ENCODE results near the gene ZXDC.

The ZXDC gene

DNA sequence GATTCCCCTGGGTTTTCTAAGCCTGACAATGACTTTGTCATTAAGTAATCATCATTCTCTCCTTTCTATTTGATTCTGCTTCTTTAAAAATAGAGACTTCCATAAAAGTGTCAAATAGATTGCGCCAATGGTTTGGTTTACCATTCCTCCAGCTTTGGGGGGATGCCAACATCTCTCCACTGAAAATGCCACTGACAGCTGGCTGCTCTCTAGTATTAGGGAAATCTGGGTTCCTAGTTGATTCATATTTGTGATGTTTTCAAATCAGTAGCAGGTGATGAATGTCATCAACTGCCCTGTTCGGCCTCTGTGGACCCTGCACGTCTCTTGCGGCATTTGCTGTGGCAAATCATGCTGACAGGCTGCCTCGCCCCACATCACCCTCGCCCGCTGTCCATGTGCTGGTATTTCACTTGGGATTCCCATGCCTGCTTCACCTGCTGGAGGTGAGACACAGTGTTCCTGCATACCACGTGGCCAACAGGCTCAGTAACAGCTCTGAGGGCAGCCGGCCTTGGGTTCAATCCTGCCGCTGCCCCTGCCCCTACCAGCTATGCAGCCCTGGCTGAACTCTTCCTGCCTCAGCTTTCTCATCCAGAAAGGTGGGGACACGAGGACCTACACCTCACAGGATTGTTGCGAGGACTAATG lies 28.1 kb downstream of the ZXDC start:
- H3K27ac ChIP-seq (ENCODE audit: low read depth, low read length): no peak overlapping the region
- H3K4me3 ChIP-seq (ENCODE audit: low read depth in 1 of 2, low read length in 2 of 2): no peak overlapping the region
- H3K9ac ChIP-seq (ENCODE audit: low read length): no peak overlapping the region
- H3K4me1 ChIP-seq (ENCODE audit: insufficient read depth, low read length): peaks cover 5% of the 10 kb centered on the region
- H3K36me3 ChIP-seq (ENCODE audit: insufficient read depth, low read length): peaks cover 39% of the 10 kb centered on the region
- H3K27me3 ChIP-seq (ENCODE audit: control insufficient read depth in 1 of 2, insufficient read depth in 2 of 2, low read length in 2 of 2): no peaks in the 10 kb centered on the region
- no peaks in the 10 kb centered on the region for H3K9me3 ChIP-seq (ENCODE audit: low read length)

- peaks cover 33% of the 10 kb centered on the region for H3K36me3 ChIP-seq (ENCODE audit: insufficient read depth, low read length)
- peaks cover 5% of the 10 kb centered on the region for H3K4me1 ChIP-seq (ENCODE audit: insufficient read depth, low read length)
- no peak overlapping the region for H3K4me3 ChIP-seq (ENCODE audit: low read depth in 1 of 2, low read length in 2 of 2)
Measured at GRCh38 chr3:126446791-126447190, 28.9 kb downstream of the ZXDC start.

GRCh38 chr3:126446301-126446700 lies 29.4 kb downstream of the ZXDC start:
- Histone ChIP-seq H3K4me1 (ENCODE audit: insufficient read depth, low read length) (peaks cover 5% of the 10 kb centered on the region), H3K36me3 (ENCODE audit: insufficient read depth, low read length) (peaks cover 33% of the 10 kb centered on the region), H3K4me3 (ENCODE audit: low read depth in 1 of 2, low read length in 2 of 2) (no peak overlapping the region), H3K27me3 (ENCODE audit: control insufficient read depth in 1 of 2, insufficient read depth in 2 of 2, low read length in 2 of 2) (no peaks in the 10 kb centered on the region), H3K9me3 (ENCODE audit: low read length) (no peaks in the 10 kb centered on the region), H3K9ac (ENCODE audit: low read length) (no peak overlapping the region), H3K27ac (ENCODE audit: low read depth, low read length) (no peak overlapping the region)

More at GRCh38 chr3:126446791-126447190, 28.9 kb downstream of the ZXDC start:
- Histone ChIP-seq H3K27me3 (ENCODE audit: control insufficient read depth in 1 of 2, insufficient read depth in 2 of 2, low read length in 2 of 2) (no peaks in the 10 kb centered on the region), H3K9ac (ENCODE audit: low read length) (no peak overlapping the region), H3K9me3 (ENCODE audit: low read length) (no peaks in the 10 kb centered on the region), H3K27ac (ENCODE audit: low read depth, low read length) (no peak overlapping the region)

DNA sequence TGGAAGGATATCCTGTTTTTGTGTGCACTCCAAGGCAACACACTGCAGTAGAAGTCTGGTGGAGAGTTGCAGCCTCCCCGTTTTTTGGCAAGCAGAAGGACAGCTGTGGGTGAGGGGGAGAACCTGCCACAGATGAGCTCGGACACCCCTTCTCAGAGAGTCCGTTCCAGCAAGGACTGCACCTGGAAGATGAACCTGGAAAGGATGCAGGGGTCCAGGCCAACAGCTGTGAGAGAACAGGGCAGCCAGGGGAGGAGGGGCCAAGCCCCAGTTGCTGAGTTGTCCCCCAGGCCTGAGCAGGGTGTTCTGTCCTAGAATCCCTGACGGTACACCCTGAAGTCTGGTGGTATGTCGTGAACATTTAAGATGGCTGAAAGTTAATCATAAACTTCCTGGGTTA lies 30.2 kb downstream of the ZXDC start:
- Histone ChIP-seq H3K27me3 (ENCODE audit: control insufficient read depth in 1 of 2, insufficient read depth in 2 of 2, low read length in 2 of 2) (no peaks in the 10 kb centered on the region), H3K27ac (ENCODE audit: low read depth, low read length) (no peak overlapping the region), H3K36me3 (ENCODE audit: insufficient read depth, low read length) (peaks cover 33% of the 10 kb centered on the region), H3K4me3 (ENCODE audit: low read depth in 1 of 2, low read length in 2 of 2) (no peak overlapping the region), H3K9ac (ENCODE audit: low read length) (no peak overlapping the region), H3K9me3 (ENCODE audit: low read length) (no peaks in the 10 kb centered on the region), H3K4me1 (ENCODE audit: insufficient read depth, low read length) (peaks cover 5% of the 10 kb centered on the region)

DNA sequence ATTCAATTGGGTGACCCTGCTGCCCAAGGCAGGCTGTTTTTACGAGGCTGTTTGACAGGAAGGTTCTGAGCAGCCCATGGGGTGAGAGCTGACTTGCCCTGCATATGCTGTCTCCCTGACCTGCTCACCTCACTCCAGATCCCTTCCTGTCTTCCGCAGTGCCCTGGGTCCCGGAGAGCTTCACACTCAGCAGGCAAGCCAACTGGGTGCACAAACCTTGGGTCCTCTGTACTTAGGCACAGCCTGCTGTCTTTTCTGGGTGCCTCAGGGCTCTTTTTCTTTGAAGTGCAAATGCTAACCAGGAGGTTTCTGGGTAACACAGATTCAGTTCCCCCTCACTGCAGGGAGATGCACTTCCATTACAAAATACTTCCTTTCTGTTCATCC lies 32.8 kb downstream of the ZXDC start:
- H3K36me3 ChIP-seq (ENCODE audit: insufficient read depth, low read length): peaks cover 33% of the 10 kb centered on the region
- H3K4me1 ChIP-seq (ENCODE audit: insufficient read depth, low read length): peaks cover 5% of the 10 kb centered on the region
- H3K27ac ChIP-seq (ENCODE audit: low read depth, low read length): no peak overlapping the region
- no peaks in the 10 kb centered on the region for H3K9me3 ChIP-seq (ENCODE audit: low read length)
- H3K9ac ChIP-seq (ENCODE audit: low read length): no peak overlapping the region
- H3K27me3 ChIP-seq (ENCODE audit: control insufficient read depth in 1 of 2, insufficient read depth in 2 of 2, low read length in 2 of 2): no peaks in the 10 kb centered on the region
- no peak overlapping the region for H3K4me3 ChIP-seq (ENCODE audit: low read depth in 1 of 2, low read length in 2 of 2)

DNA sequence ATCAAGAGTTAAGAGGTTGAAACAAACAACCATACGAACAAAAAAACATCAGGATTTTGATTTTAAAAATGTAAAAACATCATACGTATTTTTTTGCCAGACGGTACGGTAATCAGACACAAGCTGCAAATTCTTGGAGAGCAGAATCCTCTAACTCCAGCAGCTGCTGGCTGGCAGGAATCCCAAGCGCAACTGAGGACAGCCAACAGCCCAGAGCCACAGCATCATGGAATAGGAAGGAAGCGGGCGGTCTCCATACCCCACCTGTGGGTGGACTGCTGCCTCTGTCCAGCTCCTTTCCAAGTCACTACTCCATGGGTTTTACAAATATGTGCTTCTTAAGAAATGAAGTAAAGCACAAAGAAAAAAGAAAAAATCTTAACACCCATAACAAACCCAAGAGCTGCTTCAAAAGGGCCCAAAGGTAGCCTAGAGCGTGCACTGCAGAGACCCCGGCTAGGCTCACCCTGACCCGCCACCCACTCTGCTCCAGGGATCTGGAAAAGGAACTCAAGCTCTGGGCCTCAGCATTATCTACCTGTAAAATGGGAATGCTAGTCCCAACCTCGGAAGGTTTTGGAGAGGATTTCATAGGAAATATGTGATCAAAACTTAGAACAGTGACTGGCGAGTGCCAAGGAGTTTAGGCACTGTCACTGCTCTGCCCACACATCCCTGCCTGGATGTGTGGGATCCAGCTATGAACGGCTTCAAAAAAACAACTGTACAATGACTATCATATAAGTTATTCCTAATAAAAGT lies 33.4 kb downstream of the ZXDC start:
- peaks cover under 1% of the 10 kb centered on the region for H3K4me1 ChIP-seq (ENCODE audit: insufficient read depth, low read length)
- H3K4me3 ChIP-seq (ENCODE audit: low read depth in 1 of 2, low read length in 2 of 2): no peak overlapping the region
- no peak overlapping the region for H3K9ac ChIP-seq (ENCODE audit: low read length)
- no peaks in the 10 kb centered on the region for H3K9me3 ChIP-seq (ENCODE audit: low read length)
- H3K36me3 ChIP-seq (ENCODE audit: insufficient read depth, low read length): peaks cover 34% of the 10 kb centered on the region
- no peaks in the 10 kb centered on the region for H3K27me3 ChIP-seq (ENCODE audit: control insufficient read depth in 1 of 2, insufficient read depth in 2 of 2, low read length in 2 of 2)
- no peak overlapping the region for H3K27ac ChIP-seq (ENCODE audit: low read depth, low read length)

DNA sequence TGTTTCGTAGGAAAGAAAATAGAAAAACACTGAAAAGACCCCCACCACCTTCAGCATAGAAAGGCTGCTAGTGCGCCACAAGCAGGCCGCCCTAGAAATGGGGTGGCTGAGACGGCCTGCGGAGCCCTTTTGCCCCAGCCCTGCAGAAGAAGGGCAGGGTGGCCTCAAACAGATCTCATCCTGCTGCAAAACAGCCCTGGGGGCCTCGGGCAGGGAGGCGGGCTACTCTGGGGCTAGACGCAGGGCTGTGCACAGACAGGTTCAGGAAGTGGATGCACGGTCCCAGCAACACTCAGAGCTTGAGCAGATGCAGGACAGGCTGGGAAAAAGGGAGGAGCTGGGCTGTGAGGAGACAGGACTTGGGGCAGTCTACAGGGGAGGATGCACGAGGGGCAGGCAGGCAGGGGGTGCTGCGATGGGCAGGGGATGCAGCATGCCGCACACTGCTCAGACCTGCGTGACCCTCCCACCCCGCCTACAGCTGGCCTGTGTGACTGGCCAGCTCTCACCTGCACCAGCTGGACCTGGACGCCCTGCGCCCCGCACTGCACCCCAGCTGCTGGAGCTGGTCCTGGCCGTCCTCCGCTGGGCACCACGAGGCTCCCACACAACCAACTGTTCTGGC lies 34.3 kb downstream of the ZXDC start:
- Histone ChIP-seq H3K9ac (ENCODE audit: low read length) (no peak overlapping the region), H3K9me3 (ENCODE audit: low read length) (no peaks in the 10 kb centered on the region), H3K27ac (ENCODE audit: low read depth, low read length) (no peak overlapping the region), H3K27me3 (ENCODE audit: control insufficient read depth in 1 of 2, insufficient read depth in 2 of 2, low read length in 2 of 2) (no peaks in the 10 kb centered on the region), H3K36me3 (ENCODE audit: insufficient read depth, low read length) (peaks cover 34% of the 10 kb centered on the region), H3K4me1 (ENCODE audit: insufficient read depth, low read length) (no peaks in the 10 kb centered on the region), H3K4me3 (ENCODE audit: low read depth in 1 of 2, low read length in 2 of 2) (no peak overlapping the region)

DNA sequence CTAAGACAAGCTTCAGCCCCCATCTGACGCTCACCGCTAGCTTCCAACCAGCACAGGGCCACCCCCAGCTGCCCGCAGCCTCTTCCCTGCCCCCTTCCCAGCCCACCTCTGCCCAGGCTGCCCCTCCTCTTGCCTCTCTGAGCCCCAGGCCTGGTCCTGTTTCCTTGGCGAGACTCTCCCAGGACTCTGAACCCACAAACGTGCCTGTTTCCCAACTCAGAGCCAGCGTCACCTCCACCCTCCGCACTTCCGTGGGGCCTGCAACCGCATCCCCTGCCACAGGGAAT lies 35.0 kb downstream of the ZXDC start:
- H3K4me1 ChIP-seq (ENCODE audit: insufficient read depth, low read length): no peaks in the 10 kb centered on the region
- H3K36me3 ChIP-seq (ENCODE audit: insufficient read depth, low read length): peaks cover 34% of the 10 kb centered on the region

GRCh38 chr3:126439968-126440708 lies 35.6 kb downstream of the ZXDC start:
- H3K36me3 ChIP-seq (ENCODE audit: insufficient read depth, low read length): peaks cover 37% of the 10 kb centered on the region
- H3K9ac ChIP-seq (ENCODE audit: low read length): no peak overlapping the region
- H3K4me3 ChIP-seq (ENCODE audit: low read depth in 1 of 2, low read length in 2 of 2): no peak overlapping the region
- no peaks in the 10 kb centered on the region for H3K4me1 ChIP-seq (ENCODE audit: insufficient read depth, low read length)
- no peaks in the 10 kb centered on the region for H3K9me3 ChIP-seq (ENCODE audit: low read length)
- H3K27ac ChIP-seq (ENCODE audit: low read depth, low read length): no peak overlapping the region
- no peaks in the 10 kb centered on the region for H3K27me3 ChIP-seq (ENCODE audit: control insufficient read depth in 1 of 2, insufficient read depth in 2 of 2, low read length in 2 of 2)

More for the DNA sequence above, 35.0 kb downstream of the ZXDC start:
- Histone ChIP-seq H3K9me3 (ENCODE audit: low read length) (no peaks in the 10 kb centered on the region), H3K27me3 (ENCODE audit: control insufficient read depth in 1 of 2, insufficient read depth in 2 of 2, low read length in 2 of 2) (no peaks in the 10 kb centered on the region), H3K9ac (ENCODE audit: low read length) (no peak overlapping the region), H3K27ac (ENCODE audit: low read depth, low read length) (no peak overlapping the region), H3K4me3 (ENCODE audit: low read depth in 1 of 2, low read length in 2 of 2) (no peak overlapping the region)

DNA sequence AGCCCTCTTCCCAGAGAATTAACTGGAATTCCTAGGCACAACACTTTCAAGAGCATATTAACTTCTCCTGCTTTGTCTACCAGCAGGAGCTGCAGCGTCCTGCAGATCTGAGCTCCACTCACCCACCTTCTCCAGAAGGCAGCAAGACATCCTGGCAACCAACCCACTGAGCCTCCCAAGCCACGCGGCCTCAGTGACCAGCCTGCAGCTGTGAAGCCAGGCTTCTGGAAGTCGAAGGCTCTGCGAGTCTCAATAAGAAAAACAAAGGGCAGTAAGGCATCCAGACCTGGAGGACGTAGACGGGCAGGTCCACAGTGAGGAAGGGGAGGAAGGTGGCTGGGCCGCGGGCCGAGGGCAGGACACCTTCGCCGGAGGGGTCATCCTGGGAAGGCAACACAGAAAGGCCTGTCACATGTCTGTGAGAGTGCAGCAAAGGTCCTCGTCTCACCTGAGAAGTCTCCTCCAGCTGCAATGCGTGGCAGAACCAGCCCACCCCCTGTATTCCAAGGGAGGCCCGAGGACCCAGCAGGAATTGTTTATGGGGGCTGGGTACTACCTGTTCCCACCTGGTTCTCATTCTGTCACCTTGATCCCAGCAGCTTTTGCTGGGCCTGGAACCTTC lies 36.2 kb downstream of the ZXDC start:
- H3K36me3 ChIP-seq (ENCODE audit: insufficient read depth, low read length): peaks cover 43% of the 10 kb centered on the region
- no peak overlapping the region for H3K4me3 ChIP-seq (ENCODE audit: low read depth in 1 of 2, low read length in 2 of 2)
- H3K27ac ChIP-seq (ENCODE audit: low read depth, low read length): no peak overlapping the region
- no peaks in the 10 kb centered on the region for H3K9me3 ChIP-seq (ENCODE audit: low read length)
- no peak overlapping the region for H3K9ac ChIP-seq (ENCODE audit: low read length)
- H3K27me3 ChIP-seq (ENCODE audit: control insufficient read depth in 1 of 2, insufficient read depth in 2 of 2, low read length in 2 of 2): no peaks in the 10 kb centered on the region
- no peaks in the 10 kb centered on the region for H3K4me1 ChIP-seq (ENCODE audit: insufficient read depth, low read length)

DNA sequence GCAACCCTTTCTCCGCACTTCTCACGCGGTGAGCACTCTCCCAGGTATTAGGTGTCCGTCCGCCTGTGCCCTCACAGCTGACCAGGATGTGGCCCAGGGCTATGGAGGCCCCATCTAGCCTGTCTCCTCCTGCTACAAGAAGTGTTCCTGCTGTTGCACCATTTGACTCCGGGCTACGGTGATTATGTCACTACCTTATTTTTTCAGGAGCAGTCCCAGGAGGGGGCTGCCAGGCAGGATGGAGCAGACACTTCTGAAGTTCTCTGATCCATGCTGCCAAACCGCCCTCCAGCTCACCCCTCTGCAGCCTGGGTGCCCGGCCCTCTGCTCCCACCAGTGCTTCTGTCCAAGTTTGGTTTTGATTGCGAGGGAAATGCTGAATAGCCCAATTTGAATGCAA lies 36.9 kb downstream of the ZXDC start:
- H3K4me1 ChIP-seq (ENCODE audit: insufficient read depth, low read length): no peaks in the 10 kb centered on the region
- no peaks in the 10 kb centered on the region for H3K27me3 ChIP-seq (ENCODE audit: control insufficient read depth in 1 of 2, insufficient read depth in 2 of 2, low read length in 2 of 2)
- H3K9ac ChIP-seq (ENCODE audit: low read length): no peak overlapping the region
- peaks cover 45% of the 10 kb centered on the region for H3K36me3 ChIP-seq (ENCODE audit: insufficient read depth, low read length)
- H3K4me3 ChIP-seq (ENCODE audit: low read depth in 1 of 2, low read length in 2 of 2): no peak overlapping the region
- H3K27ac ChIP-seq (ENCODE audit: low read depth, low read length): no peak overlapping the region
- H3K9me3 ChIP-seq (ENCODE audit: low read length): no peaks in the 10 kb centered on the region
